ENCODE results near the gene KRTAP10-11. TPM values are rescaled to one million over a fixed set of nuclear protein-coding genes. Genes with fewer than 3 reads are reported as not detected.
"Not testable (repeated sequence)": the region's sequence is repeated elsewhere in the genome, so short reads cannot be mapped to it uniquely, and the experiment has no call there.

The KRTAP10-11 gene
- total RNA-seq, 1 donor from 2014 or later: not detected

GRCh38 chr21:44609193-44609592 is 37.0 kb upstream of the KRTAP10-11 start:
- peaks cover 26% of the 10 kb centered on the region for H3K9me3 Mint-ChIP-seq (ENCODE audit: unreplicated experiment)
- no peak overlapping the region for H3K27ac Mint-ChIP-seq (ENCODE audit: unreplicated experiment)
- no peak overlapping the region for H3K4me3 Mint-ChIP-seq (ENCODE audit: unreplicated experiment)
- H3K27me3 Mint-ChIP-seq (ENCODE audit: unreplicated experiment): peaks cover 18% of the 10 kb centered on the region
- no peak for DNase-seq (ENCODE audit: extremely low spot score, unreplicated experiment)
- TF ChIP-seq CTCF (IDR thresholded peaks at IDR 0.05): no peak
- no peaks in the 10 kb centered on the region for H3K36me3 Mint-ChIP-seq (ENCODE audit: unreplicated experiment)
- no peaks in the 10 kb centered on the region for H3K4me1 Mint-ChIP-seq (ENCODE audit: unreplicated experiment)

- H3K27ac Mint-ChIP-seq (ENCODE audit: unreplicated experiment); H3K4me1 Mint-ChIP-seq (ENCODE audit: unreplicated experiment); H3K4me3 Mint-ChIP-seq (ENCODE audit: unreplicated experiment); H3K27me3 Mint-ChIP-seq (ENCODE audit: unreplicated experiment); H3K36me3 Mint-ChIP-seq (ENCODE audit: unreplicated experiment): not testable (repeated sequence)
- peak; percentile 69 for DNase-seq (ENCODE audit: extremely low spot score, unreplicated experiment)
- H3K9me3 Mint-ChIP-seq (ENCODE audit: unreplicated experiment): peaks cover 21% of the 10 kb centered on the region
Observed at GRCh38 chr21:44610157-44610843, 35.9 kb upstream of the KRTAP10-11 start.

- Mint-ChIP-seq H3K4me1 (ENCODE audit: unreplicated experiment) (no peaks in the 10 kb centered on the region), H3K27me3 (ENCODE audit: unreplicated experiment) (peaks cover under 1% of the 10 kb centered on the region), H3K27ac (ENCODE audit: unreplicated experiment) (no peak overlapping the region), H3K36me3 (ENCODE audit: unreplicated experiment) (no peaks in the 10 kb centered on the region), H3K9me3 (ENCODE audit: unreplicated experiment) (peaks cover 21% of the 10 kb centered on the region), H3K4me3 (ENCODE audit: unreplicated experiment) (no peak overlapping the region)
- no peak for TF ChIP-seq CTCF (IDR thresholded peaks at IDR 0.05)
- peak; percentile 64 for DNase-seq (ENCODE audit: extremely low spot score, unreplicated experiment)
Observed at GRCh38 chr21:44611551-44611950, 34.7 kb upstream of the KRTAP10-11 start.

GRCh38 chr21:44612029-44612486 is 34.2 kb upstream of the KRTAP10-11 start, which contains the start of gene KRTAP10-8:
Gene KRTAP10-8, plus strand, starts transcription at chr21:44612079. Its CDS starts 22 bp downstream, at chr21:44612101.
- Mint-ChIP-seq H3K27ac (ENCODE audit: unreplicated experiment) (no peak within 1 kb of the TSS), H3K4me1 (ENCODE audit: unreplicated experiment) (no peaks in the 10 kb centered on the region), H3K4me3 (ENCODE audit: unreplicated experiment) (no peak within 1 kb of the TSS), H3K27me3 (ENCODE audit: unreplicated experiment) (no peaks in the 10 kb centered on the region), H3K36me3 (ENCODE audit: unreplicated experiment) (no peaks in the 10 kb centered on the region), H3K9me3 (ENCODE audit: unreplicated experiment) (peaks cover 21% of the 10 kb centered on the region)
- no peak for TF ChIP-seq CTCF (IDR thresholded peaks at IDR 0.05)
- peak; percentile 77 for DNase-seq (ENCODE audit: extremely low spot score, unreplicated experiment)

GRCh38 chr21:44612669-44613229 is 33.5 kb upstream of the KRTAP10-11 start:
- Mint-ChIP-seq H3K9me3 (ENCODE audit: unreplicated experiment) (peaks cover 21% of the 10 kb centered on the region), H3K4me1 (ENCODE audit: unreplicated experiment) (no peaks in the 10 kb centered on the region), H3K27ac (ENCODE audit: unreplicated experiment) (no peak overlapping the region), H3K27me3 (ENCODE audit: unreplicated experiment) (peaks cover 2% of the 10 kb centered on the region), H3K36me3 (ENCODE audit: unreplicated experiment) (no peaks in the 10 kb centered on the region), H3K4me3 (ENCODE audit: unreplicated experiment) (no peak overlapping the region)
- DNase-seq (ENCODE audit: extremely low spot score, unreplicated experiment): peak; percentile 79
- TF ChIP-seq CTCF (IDR thresholded peaks at IDR 0.05): no peak

Measured in osteocyte (in vitro differentiated cells).